K562 (cell line): ENCODE data around the gene USP16. TPM values are rescaled to one million over a fixed set of nuclear protein-coding genes. Genes with fewer than 3 reads are reported as not detected.

ENCODE experiments used
- EGR1 ChIP-seq: fragments of 450-650 bp; conservative IDR thresholded peaks from 2 replicates; pipeline ENCODE4 v1.6.1; 2017; ENCODE audit warnings: mild to moderate bottlenecking
- FOSL1 ChIP-seq: fragments of 200-800 bp; sonication (Bioruptor generic); conservative IDR thresholded peaks from 2 replicates; pipeline ENCODE4 v1.6.1; 2016; ENCODE audit warnings: missing genetic modification characterization, missing compliant biosample characterization
- HDAC1 ChIP-seq, 2 experiments: fragments of 450-650 bp; IDR thresholded peaks; 2 replicates each; pipeline ENCODE4 v1.6.1; 2016 to 2017; ENCODE audit warnings: inconsistent platforms in 1 of 2, mild to moderate bottlenecking in 1 of 2, moderate library complexity in 1 of 2
- RBM17 ChIP-seq: fragments of 200-400 bp; formaldehyde crosslinking; IDR thresholded peaks from 2 replicates; pipeline ENCODE4 v1.6.1; 2017; ENCODE audit warnings: low read depth, mild to moderate bottlenecking, low read length, borderline replicate concordance
- RCOR1 ChIP-seq, 2 experiments: IDR thresholded peaks; 2 replicates each; pipeline ENCODE4 v1.6.1; 2012; ENCODE audit warnings: low read depth in 2 of 2, low read length in 2 of 2, borderline replicate concordance in 1 of 2, improper control_type of control experiment in 1 of 2
- SMARCB1 ChIP-seq: IDR thresholded peaks from 2 replicates; pipeline ENCODE4 v1.6.1; 2011; ENCODE audit warnings: improper control_type of control experiment, low read depth; ENCODE audit not compliant: insufficient read length
- TCFL5 ChIP-seq: fragments of 250-450 bp; sonication (Bioruptor Pico); conservative IDR thresholded peaks from 2 replicates; pipeline ENCODE4 v1.6.1; 2021; ENCODE audit warnings: mild to moderate bottlenecking, moderate library complexity, matching md5 sums
- ZBTB49 ChIP-seq: sonication (generic); formaldehyde crosslinking; IDR thresholded peaks from 2 replicates; pipeline ENCODE4 v1.8.0; 2022; ENCODE audit warnings: missing genetic modification reagents, mild to moderate bottlenecking, borderline replicate concordance
- ZBTB5 ChIP-seq: fragments of 450-650 bp; IDR thresholded peaks from 2 replicates; pipeline ENCODE4 v1.6.1; 2017; ENCODE audit warnings: antibody characterized with exemption
- ZKSCAN1 ChIP-seq: fragments of 150-350 bp; IDR thresholded peaks from 2 replicates; pipeline ENCODE4 v1.6.1; 2016; ENCODE audit warnings: low read depth, low read length
- ZNF140 ChIP-seq: fragments of 250-450 bp; sonication (Bioruptor Pico); IDR thresholded peaks from 2 replicates; pipeline ENCODE4 v1.8.0; 2021; ENCODE audit warnings: moderate library complexity, mild to moderate bottlenecking, inconsistent platforms
- polyA plus RNA-seq, 8 experiments: library from polyadenylated mRNA; depleted of rRNA in 4 of 8; stranded (reverse) in 5 of 8; unstranded in 3 of 8; fragments of >200 nt; fragmentation: Nextera tagmentation in 2 of 8; fragmentation: Illumina TruSeq in 1 of 8; extraction: Ambion mirVana in 2 of 8; extraction: Trizol in 1 of 8; gene quantifications; 2 replicates each; pipeline versions ENCODE4 v1.2.1 to v1.2.3, GENCODE V29; 2011 to 2014; ENCODE audit warnings: inconsistent platforms in 1 of 8, missing spikeins in 1 of 8
- total RNA-seq, 7 experiments: library from RNA; depleted of rRNA in 6 of 7; stranded (reverse); fragments of >200 nt in 6 of 7; fragmentation: Illumina TruSeq in 2 of 7; extraction: Trizol in 2 of 7; gene quantifications; 2 replicates each; pipeline versions ENCODE4 v1.2.1 to v1.2.3, GENCODE V29; 2011 to 2021; ENCODE audit warnings: low replicate concordance in 1 of 7
- TF ChIP-seq, protein P1 (sequence below): conservative IDR thresholded peaks from 2 replicates; pipeline ENCODE4 v1.6.1; 2011; ENCODE audit warnings: low read depth, mild to moderate bottlenecking, low read length; ENCODE audit not compliant: control insufficient read depth
- TF ChIP-seq, protein P2 (sequence below): fragments of 250-450 bp; sonication (Bioruptor Pico); IDR thresholded peaks from 2 replicates; pipeline ENCODE4 v1.4.0; 2020; ENCODE audit warnings: mild to moderate bottlenecking
- TF ChIP-seq, protein P3 (sequence below): IDR thresholded peaks from 2 replicates; pipeline ENCODE4 v1.6.1; 2014; ENCODE audit warnings: antibody characterized with exemption
- TF ChIP-seq, protein P4 (sequence below): fragments of 250-450 bp; sonication (Bioruptor Pico); IDR thresholded peaks from 2 replicates; pipeline ENCODE4 v1.5.0; 2021; ENCODE audit warnings: mild to moderate bottlenecking, borderline replicate concordance

The USP16 gene
- total and polyA plus RNA-seq, 9 of the 15 experiments (the other 6 are each of a cell fraction or from before 2014, with no cell fraction given): 38.4 to 90.9 (median 62.8) TPM

DNA sequence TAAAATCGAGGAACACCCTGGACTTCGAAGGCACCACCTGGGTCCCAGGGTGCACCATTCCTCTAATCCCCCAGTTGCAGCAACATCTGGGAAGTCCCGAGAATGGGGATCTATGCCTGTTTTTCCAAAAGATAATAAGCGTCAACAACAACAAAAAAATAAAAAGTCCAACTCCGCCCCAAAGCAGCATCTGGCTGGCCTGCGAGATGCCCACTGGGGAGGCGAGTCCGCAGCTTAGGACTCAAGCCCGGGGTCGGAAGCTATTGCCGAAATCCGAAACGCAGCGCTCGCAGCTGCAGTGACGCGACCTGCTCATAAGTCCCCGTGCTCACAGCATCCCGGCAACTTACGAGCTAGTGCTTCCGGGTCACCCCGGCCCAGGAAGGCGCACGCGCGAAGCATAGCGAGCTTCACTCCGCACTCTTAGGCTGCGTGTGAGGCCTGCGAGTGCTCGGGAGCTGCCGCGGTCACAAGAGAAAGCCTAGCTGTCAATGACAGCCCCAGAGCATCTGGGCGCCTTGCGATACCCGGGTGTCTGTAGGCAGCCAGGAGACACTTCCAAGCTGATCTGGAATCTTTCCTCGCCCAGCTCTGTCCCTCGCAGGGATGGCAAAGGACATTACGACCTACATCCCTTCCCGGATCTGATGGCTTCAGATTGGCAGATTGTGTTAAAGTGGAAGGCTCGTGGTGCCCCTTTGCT is 21.9 kb upstream of the USP16 start (continued):
- TF ChIP-seq ZBTB49 (CRISPR knock-in tag): no peak
- no peak for TF ChIP-seq ZBTB5
- TF ChIP-seq, protein P1, sequence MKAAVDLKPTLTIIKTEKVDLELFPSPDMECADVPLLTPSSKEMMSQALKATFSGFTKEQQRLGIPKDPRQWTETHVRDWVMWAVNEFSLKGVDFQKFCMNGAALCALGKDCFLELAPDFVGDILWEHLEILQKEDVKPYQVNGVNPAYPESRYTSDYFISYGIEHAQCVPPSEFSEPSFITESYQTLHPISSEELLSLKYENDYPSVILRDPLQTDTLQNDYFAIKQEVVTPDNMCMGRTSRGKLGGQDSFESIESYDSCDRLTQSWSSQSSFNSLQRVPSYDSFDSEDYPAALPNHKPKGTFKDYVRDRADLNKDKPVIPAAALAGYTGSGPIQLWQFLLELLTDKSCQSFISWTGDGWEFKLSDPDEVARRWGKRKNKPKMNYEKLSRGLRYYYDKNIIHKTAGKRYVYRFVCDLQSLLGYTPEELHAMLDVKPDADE: peak; percentile 63
- TF ChIP-seq SMARCB1: no peak
- no peak for TF ChIP-seq ZNF140 (CRISPR knock-in tag)
- peak; percentile 14 to 90; a peak in 2 of 4 replicates for TF ChIP-seq HDAC1 (IDR thresholded peaks at IDR 0.05)
- peak in 1 of 2 experiments; percentile 78; a peak in 1 of 4 replicates for TF ChIP-seq RCOR1 (IDR thresholded peaks at IDR 0.05; ENCODE audit: borderline replicate concordance in 1 of 2, low read depth in 2 of 2, low read length in 2 of 2)
- no peak for TF ChIP-seq EGR1
- TF ChIP-seq, protein P2, sequence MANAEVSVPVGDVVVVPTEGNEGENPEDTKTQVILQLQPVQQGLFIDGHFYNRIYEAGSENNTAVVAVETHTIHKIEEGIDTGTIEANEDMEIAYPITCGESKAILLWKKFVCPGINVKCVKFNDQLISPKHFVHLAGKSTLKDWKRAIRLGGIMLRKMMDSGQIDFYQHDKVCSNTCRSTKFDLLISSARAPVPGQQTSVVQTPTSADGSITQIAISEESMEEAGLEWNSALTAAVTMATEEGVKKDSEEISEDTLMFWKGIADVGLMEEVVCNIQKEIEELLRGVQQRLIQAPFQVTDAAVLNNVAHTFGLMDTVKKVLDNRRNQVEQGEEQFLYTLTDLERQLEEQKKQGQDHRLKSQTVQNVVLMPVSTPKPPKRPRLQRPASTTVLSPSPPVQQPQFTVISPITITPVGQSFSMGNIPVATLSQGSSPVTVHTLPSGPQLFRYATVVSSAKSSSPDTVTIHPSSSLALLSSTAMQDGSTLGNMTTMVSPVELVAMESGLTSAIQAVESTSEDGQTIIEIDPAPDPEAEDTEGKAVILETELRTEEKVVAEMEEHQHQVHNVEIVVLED (CRISPR knock-in tag): no peak
- TF ChIP-seq FOSL1 (tag): no peak; the same call in 1 of the 2 replicates
- no peak for TF ChIP-seq RBM17
- no peak for TF ChIP-seq TCFL5 (CRISPR knock-in tag)
- TF ChIP-seq, protein P3, sequence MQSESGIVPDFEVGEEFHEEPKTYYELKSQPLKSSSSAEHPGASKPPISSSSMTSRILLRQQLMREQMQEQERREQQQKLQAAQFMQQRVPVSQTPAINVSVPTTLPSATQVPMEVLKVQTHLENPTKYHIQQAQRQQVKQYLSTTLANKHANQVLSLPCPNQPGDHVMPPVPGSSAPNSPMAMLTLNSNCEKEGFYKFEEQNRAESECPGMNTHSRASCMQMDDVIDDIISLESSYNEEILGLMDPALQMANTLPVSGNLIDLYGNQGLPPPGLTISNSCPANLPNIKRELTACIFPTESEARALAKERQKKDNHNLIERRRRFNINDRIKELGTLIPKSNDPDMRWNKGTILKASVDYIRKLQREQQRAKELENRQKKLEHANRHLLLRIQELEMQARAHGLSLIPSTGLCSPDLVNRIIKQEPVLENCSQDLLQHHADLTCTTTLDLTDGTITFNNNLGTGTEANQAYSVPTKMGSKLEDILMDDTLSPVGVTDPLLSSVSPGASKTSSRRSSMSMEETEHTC: no peak; the same call in 1 of the 2 replicates
- TF ChIP-seq, protein P4, sequence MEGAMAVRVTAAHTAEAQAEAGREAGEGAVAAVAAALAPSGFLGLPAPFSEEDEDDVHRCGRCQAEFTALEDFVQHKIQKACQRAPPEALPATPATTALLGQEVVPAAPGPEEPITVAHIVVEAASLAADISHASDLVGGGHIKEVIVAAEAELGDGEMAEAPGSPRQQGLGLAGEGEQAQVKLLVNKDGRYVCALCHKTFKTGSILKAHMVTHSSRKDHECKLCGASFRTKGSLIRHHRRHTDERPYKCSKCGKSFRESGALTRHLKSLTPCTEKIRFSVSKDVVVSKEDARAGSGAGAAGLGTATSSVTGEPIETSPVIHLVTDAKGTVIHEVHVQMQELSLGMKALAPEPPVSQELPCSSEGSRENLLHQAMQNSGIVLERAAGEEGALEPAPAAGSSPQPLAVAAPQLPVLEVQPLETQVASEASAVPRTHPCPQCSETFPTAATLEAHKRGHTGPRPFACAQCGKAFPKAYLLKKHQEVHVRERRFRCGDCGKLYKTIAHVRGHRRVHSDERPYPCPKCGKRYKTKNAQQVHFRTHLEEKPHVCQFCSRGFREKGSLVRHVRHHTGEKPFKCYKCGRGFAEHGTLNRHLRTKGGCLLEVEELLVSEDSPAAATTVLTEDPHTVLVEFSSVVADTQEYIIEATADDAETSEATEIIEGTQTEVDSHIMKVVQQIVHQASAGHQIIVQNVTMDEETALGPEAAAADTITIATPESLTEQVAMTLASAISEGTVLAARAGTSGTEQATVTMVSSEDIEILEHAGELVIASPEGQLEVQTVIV (CRISPR knock-in tag): peak; percentile 5; the same call in 1 of the 2 replicates
- TF ChIP-seq ZKSCAN1: 0 out of 2 replicates have a peak, but pooled peaks have one; percentile 60
